Measurements from ENCODE around the gene EPHB1.

DNA sequence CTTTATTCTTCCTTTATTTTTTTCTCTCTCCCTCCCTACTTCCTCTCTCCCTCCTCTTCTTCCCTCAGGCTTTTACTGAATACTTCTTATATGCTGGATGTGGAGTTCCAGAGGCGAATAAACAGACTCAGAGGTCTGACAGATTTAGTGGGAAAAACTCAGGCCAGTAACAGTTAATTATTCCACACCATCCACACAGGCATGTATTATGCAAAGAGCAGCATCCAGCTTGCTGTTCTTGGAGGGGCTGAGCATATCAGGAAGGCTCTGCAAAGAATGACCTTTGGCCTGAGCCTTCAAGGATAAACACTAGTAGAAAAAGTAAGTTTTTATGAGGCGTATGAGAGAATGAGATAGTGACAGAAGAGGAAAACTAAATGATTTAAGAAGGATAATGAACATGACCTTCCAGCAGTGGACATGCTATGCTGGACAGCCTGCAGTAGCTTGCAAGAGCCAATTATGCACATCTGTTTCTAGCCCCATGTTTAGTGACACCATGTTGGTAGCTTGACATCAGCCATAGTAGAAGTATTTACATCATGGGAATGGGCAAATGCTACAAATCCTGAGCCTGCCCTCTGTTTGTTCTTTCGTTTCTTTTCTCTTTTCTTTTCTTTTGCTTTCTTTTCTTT lies 387.4 kb downstream of the EPHB1 start:
- TF ChIP-seq MXI1 (IDR thresholded peaks at IDR 0.05; ENCODE audit: borderline replicate concordance, low read depth, low read length) (no peak), POLR2AphosphoS5 (IDR thresholded peaks at IDR 0.05; ENCODE audit: low read depth, low read length) (no peak)
